GM21576 (cell line): Measurements from ENCODE around the gene SPATA33.

Experiments
- ATAC-seq: cut with Tn5 transposase; IDR thresholded peaks from one replicate; pipeline ENCODE4 v1.9.1; 2021; ENCODE audit warnings: mild to moderate bottlenecking, moderate library complexity; ENCODE audit not compliant: unreplicated experiment

Gene SPATA33

DNA sequence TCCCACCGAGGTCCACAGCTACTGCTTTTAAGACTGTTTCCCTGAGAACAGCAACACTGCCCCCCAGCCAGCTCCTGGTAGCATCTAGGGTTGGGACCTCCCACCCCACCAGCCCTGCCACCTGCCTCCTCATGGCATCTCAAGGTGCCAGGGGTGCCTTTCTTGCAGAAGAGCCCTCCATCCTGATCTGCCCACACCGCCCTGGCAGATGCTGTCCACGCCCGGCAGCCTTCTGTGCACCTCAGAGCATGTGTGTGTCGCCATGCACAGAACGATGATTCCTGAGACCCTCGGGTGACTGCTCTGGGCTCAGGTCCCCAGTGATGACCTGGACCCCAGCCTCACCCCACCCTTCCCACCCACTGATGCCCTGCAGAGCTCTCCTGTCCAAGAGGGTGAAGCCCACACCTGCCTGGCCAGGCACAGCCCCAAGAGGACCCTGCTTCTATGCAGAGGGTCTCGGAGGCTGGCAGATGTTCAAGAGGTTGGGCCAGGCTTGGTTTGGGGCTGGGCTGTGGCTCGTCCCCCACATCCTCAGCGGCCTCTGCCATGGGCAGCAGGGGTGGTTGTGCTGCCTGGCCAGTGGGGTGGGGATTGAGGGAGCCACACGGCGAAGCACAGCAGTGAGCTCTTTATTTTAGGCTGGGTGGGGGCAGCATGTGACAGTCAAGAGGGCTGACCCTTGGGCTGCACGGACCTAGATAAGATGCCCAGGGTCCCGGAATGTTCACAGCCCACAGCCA is 49.1 kb downstream of the SPATA33 start:
- ATAC-seq: no peak

DNA sequence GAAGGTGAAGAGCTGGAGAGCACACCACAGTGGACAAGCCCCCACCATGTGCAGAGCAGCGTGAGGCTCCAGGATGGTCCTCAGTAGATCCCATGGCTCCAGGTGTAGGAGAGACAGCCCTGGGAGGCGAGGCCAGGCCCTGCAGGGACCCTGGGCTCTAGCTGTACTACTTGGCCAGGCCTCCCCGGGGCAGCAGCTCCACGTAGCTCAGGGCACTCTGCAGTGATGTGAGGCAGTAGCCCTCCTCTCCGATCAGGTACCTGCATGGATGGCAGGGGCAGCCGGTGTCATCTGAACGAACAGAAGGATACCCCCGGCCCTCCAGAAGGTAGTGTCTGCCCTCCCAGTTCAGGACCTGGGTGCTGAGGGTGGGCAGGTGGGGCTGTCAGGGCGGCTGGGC is 50.1 kb downstream of the SPATA33 start:
- no peak for ATAC-seq

DNA sequence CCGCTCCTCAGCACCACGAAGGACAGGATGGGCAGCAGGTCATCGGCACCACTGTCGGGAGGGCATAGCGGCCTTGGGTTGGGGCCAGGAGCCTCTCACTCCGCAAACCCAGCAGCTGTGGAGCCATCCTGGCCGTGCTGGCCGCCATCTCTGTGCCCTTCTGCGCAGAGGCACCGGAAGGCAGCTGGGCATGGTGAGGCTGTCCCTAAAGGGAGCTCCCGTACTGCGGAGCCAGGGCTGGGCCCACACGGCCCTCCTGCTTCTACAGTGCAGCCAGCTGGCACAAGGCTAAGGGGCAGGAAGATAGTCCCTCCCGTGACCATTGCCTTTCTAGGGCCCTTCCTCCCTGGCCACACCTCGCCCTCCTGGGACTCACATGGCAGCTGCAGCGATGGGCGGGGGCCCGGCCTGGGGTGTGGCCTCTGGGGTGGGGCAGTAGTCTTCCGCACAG is 50.9 kb downstream of the SPATA33 start:
- ATAC-seq: no peak

DNA sequence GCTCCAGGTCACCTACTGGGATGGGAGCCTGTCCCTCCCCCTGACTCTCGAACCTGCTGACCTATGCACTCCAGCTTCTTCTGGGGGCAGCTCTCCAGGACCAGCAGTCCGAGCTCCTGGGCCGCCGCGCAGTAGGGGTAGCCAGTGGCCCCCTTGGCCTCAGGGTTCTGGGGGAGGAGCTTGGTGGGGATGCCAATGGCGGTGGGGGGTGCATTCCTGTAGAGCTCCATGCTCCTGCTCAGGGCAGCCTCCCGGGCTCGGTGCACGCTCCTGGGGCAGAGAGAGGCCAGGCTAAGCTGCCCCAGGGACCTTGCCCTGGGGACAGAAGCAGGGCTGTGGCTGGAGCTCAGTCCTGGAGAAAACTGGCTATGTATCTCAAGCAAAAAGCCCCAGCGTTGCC is 51.5 kb downstream of the SPATA33 start:
- no peak for ATAC-seq

DNA sequence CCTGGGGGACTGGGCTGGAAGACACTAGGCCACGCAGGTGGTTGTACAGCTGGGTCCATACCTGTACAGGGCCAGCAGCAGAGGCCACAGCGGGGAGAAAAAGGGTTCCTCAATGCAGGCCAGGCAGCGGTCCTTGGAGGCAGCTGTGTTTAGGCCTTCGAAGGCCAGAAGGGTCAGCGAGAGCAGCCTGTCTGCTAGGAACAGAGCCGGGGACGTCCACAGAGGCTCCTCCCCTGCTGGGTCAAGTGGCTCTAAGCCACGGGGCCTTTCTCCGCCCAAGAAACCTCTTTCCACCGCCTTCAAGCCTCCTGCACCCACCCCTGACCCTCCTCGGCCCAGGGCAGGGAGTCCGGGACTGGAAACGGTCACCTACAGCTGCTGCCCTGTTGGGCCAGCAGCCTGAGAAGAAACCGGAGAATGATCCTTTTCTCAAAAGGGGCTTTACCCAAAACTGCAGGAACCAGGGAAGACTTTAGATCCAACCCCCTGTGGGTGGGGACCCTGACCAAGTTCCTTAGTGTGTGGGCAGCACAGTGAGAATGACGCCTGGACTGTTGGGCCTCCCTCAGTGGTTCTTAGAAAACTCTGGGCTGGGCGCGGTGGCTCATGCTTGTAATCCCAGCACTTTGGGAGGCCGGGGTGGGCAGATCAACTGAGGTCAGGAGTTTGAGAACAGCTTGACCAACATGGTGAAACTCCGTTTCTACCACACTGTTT is 52.2 kb downstream of the SPATA33 start:
- ATAC-seq: no peak

DNA sequence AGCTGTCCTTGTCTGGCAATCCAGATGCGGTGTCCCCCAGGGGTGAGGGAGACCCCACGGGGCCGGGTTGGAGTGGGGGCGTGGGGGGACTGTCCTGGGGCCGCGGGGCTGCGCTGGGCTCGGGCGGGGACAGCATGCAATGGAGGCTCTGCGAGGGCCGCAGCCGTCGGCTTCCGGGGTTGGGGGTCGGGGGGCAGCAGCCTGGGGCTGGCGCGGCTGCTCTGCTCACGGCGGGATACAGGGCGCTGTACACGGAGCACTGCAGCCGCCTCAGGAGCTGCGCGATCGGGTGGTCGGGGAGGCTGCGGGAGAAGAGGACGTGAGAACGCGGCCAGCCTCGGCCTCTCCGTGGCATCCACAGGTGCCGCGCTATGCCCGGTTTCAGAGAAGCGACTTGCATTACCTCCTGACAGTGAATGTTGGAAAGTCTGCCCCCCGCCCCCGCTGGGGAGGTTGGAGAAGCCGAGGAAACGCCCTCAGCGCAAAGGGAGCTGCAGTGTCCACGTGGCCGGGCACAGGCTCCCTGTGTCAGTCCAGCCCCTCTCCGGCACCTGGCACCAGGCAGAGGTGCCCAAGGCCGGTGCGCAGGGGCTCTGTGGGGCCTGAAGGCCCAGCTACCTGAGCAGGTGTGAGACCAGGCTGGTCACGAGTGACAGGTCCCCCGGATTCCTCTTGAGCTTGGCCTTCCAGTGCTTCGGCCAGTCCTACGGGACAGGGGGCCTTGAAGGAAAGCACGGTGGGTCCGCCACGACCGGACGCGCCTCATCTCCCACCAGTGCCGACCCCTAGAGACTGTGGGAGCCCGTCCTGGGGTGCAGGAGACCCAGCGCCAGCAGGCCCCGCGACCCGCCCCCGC is 53.3 kb downstream of the SPATA33 start:
- ATAC-seq: no peak

DNA sequence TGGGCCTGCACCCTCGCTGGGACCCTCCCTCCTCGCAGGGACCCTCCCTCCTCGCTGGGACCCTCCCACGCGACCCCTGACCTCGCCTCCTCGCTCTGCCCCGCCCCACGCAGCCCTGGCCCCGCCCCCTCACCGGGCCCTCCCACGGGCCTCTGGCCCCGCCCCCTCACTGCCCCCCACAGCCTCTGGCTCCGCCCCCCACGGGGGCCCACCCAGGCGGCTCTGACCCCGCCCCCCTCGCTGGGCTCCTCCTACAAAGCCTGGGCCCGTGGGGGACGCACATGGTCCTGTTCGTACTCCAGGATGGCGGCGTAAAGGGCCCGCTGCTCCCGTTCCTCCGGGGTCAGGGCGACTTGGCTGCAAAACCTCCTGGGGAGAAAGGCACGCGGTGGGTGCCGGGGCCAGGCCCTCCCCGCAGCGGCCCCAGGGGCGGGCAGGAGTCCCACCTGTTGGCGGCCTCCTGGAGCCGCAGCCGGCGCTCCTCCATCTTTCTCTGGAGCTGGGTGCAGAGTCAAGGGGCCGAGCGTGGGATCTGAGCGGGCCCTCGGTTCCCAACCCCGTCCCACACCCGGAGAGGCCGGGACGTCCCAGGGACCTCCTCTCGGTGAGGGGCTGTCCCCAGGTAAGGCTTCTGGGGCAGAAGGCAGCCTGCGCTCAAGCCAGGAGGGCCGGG is 54.1 kb downstream of the SPATA33 start:
- ATAC-seq: no peak

DNA sequence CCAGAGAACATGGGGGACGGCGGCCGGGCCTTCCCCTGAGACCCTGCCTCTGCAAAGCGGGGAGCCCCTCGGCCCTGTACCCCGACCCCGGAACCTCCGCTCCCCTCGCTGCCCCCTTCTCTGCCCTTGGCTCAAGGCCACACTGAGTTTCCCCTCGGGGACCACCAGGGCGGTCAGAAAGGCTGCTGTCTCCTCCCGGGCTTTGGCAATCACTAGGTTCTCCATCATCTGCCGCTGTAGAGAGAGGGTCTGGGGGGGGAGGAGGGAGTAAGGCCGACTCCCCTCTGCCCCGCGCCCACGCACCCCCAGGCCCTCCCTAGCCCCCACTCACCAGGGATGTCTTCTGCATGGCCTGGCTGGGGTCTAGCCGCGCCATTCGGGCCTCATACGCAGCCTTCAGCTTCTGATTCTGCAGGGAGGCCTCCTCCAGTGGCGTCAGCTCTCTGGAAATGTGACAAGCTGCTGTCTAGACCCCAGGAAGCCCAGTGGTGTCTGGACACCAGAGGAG is 54.7 kb downstream of the SPATA33 start:
- no peak for ATAC-seq

DNA sequence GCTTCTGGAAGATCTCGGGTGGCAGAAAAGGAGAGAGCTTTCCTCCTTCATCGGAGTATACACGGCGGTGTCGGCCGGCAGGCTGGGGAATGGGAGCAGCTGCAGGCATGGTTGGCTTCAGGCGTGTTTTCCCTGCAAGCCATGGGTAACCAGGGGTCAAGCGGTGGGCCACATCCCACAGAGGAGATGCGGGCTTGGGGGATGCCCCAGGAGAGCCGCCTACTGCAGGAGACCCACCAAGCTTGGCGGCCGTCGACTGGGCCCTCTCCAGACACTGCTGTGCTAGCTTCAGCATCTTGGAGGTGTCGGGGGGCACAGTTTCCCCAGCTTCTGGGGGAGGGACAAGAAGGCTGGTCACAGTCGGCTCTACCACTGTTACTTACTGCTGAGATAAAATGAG is 58.9 kb downstream of the SPATA33 start:
- ATAC-seq: no peak

DNA sequence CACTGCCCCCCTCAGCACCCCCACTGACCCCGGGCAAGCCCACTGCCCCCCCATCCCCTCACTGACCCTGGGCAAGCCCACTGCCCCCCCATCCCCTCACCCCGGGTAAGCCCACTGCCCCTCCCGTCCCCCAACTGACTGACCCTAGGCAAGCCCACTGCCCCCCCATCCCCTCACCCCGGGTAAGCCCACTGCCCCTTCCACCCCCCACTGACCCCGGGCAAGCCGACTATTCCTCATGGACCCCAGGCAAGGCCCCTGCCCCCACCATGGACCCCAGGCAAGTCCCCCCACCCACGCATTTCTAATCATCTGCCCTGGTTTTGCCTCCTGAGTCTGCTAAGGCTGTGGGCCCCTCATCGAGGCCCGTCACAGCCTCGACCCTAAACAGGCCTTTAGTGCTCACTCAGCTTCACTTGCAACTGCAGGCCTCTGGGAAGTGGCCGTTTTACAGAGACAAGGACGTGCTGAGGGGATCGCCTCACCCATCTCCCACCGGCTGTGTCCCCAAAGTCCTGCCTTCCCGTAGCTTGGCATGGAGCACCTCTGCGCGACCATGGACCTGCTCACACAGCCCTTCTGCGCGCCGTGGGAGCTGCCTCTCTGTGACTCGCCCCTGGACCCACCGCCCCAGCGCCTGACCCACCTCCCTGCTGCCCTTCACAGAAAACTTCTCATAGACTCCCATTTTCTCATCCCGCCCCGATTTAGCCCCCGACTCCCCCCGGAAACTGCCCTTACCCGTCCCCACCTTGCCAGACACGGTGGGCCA is 59.5 kb downstream of the SPATA33 start:
- ATAC-seq: no peak

DNA sequence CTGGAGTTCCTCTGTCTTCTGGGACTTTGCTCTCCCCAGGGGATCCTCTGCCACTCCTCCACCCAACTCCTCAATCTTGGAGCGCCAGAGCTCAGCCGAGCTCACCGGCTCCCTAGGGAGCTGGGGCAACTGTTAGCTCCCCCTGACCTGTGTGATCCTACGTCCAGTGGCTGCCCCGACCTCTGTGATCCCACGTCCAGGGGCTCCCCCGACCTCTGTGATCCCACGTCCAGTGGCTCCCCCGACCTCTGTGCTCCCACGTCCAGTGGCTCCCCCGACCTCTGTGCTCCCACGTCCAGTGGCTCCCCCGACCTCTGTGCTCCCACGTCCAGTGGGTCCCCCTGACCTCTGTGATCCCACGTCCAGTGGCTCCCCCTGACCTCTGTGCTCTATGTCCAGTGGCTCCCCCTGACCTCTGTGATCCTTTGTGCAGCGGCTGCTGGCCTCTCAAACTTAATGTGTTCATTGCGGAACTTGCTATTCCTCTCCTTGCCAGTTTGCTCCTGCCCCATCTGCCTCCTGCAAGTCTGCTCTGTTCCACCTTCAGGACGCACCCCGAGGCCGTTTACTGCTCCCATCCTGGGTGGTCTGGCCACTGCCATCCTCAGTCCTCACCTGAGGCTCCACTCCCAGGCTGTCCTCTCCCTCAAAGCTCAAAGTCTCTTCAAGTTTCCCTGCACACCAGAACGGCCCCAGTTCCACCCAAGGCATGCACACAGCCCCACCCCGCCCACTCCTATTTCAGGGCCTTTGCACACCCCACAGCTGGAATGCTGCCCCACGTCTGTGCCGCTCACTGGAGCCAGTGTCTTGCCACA is 60.3 kb downstream of the SPATA33 start:
- no peak for ATAC-seq
